Esophagus muscularis mucosa (tissue), 3 donors: ENCODE results near the gene IRX3.

Experiments used
- CTCF ChIP-seq, 3 experiments: fragments of 200-600 bp in 2 of 3; fragments of 450-650 bp in 1 of 3; sonication (generic) in 2 of 3; IDR thresholded peaks; one replicate each; pipeline ENCODE4 v1.5.1; 2017 to 2019; ENCODE audit warnings: antibody characterized with exemption in 3 of 3, mild to moderate bottlenecking in 2 of 3, moderate library complexity in 1 of 3
- POLR2A ChIP-seq: fragments of 450-650 bp; IDR thresholded peaks from one replicate; pipeline ENCODE4 v1.6.1; 2017; ENCODE audit warnings: antibody characterized with exemption, moderate library complexity, mild to moderate bottlenecking, low read depth
- POLR2AphosphoS5 ChIP-seq, 2 donors: sonication (generic); formaldehyde crosslinking; IDR thresholded peaks; one replicate each; pipeline ENCODE4 v1.6.1; 2017; ENCODE audit warnings: antibody characterized with exemption in 2 of 2

DNA sequence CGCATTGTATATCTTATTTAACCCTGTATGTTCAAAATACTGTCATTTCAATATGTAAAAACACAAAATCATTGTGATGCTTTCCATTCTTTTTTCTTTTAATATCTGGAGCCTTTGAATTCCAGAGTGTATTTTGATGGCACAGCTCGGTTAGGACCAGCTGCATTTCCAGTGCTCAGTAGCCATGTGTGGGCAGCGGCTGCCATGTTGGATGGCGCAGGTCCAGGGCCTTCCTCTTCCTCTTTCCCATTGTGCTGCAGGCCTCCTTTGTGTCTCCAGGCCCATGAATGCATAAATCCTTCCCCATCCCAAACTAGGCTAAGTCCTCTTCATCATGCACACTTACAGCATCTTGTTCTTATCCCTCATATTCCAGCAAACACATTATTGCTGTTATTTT, 13.0 kb downstream of the IRX3 start:
- no peak for TF ChIP-seq CTCF (IDR thresholded peaks at IDR 0.05)
- TF ChIP-seq POLR2A, result no peak
- TF ChIP-seq POLR2AphosphoS5 (IDR thresholded peaks at IDR 0.05), result no peak
